ENCODE data around the gene RAB11A.

GRCh38 chr15:65904301-65904700 is 35.0 kb downstream of the RAB11A start:
- no peak for TF ChIP-seq CTCF (IDR thresholded peaks at IDR 0.05)
- TF ChIP-seq POLR2AphosphoS5 (IDR thresholded peaks at IDR 0.05) = no peak
- no peak for TF ChIP-seq POLR2A (IDR thresholded peaks at IDR 0.05)
